RCC 7860 (cell line): ENCODE measurements around the gene VPREB3.

ENCODE experiments used
- DNase-seq: peaks from one replicate; pipeline ENCODE4 v3.0.0-alpha.2; 2015; ENCODE audit warnings: low spot score
- FAIRE-seq: peaks from 2 replicates; lab custom pipeline; 2012; peaks lifted over from hg19 to GRCh38; lab: Jason Lieb, UNC

VPREB3 gene

GRCh38 chr22:23767673-23768548 is 13.7 kb upstream of the VPREB3 start, which contains the start of gene CHCHD10:
Gene CHCHD10 (minus strand): TSS chr22:23767972. CDS start chr22:23767874, 98 bp downstream.
- DNase-seq (no peak), FAIRE-seq (no peak)

DNA sequence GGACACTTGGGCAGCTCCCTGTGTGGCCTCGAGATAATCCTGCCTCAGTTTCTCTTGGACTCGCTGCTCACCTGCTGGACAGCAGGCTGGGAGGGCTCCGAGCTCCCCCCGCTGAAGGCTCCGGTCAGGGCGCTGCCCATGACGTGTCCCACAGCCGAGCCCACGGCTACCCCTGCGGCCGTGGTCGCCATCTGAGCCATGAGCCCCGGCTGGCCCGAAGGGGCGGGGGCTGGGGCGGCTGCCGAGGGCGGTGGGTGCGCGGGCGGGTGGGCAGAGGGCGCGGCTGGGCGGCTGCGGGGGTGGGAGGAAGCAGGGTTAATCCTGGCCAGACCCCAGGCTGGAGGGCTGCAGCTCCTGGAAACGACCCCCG is 13.1 kb upstream of the VPREB3 start:
- no peak for DNase-seq
- no peak for FAIRE-seq

GRCh38 chr22:23764899-23765881 is 11.0 kb upstream of the VPREB3 start:
- FAIRE-seq, result no peak

DNA sequence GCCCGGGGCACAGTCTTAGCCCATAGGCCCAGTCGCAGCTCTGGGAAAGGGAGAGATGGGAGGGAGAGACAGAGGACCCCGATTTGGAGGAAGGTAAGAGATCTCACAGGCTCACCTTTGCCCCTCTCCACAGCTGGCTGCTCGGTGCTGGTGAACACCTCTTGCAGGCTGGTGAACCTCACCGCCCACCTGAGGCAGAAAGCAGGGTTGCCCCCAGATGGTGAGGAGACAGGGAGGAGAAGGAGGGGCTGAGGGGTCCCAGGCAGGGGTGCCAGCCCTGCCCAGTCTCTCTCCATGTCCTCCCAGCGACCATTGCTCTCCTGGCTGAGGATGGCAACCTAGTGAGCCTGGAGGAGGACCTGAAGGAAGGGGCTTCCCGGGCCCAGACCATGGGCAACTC is 9.7 kb upstream of the VPREB3 start:
- FAIRE-seq (no peak), DNase-seq (no peak)

More at GRCh38 chr22:23764899-23765881, 11.0 kb upstream of the VPREB3 start:
- no peak for DNase-seq

GRCh38 chr22:23763579-23763945 is 9.3 kb upstream of the VPREB3 start:
- no peak for DNase-seq

DNA sequence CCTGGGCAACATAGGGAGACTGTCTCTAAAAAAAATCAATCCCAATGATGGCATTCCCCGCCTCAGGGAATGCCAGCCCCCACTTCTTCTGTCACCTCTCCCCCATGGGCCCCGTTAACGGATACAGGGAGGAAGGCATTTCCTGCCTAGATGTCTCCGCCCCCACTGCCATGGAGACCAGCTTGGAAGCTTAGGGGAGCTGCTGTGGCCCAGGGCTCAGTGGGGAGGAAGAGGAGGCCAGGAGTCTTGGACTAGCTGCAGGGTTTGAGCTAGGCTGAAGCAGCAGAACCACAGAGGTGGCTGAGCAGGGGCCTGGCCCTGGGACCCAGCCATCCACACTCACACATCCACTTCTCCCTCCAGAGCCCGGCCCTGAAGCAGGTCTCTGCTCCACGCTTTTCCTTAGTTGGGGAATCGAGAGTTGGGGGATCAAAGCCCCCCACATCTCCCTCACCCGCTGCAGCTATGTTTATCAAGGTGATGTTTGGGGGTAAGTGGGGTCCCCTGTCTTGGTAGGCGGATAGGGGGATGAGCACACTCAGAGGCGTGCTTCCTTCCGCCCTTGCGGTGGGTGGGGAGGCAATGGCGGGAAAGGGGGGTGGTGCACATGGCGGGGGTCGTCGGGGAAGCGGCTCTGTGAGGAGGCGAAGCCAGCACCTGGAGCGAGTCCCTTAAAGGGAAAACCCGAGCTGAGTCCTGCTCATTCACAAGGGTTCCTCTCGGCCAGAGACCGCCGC is 8.8 kb upstream of the VPREB3 start, which contains the start of gene C22orf15:
Gene C22orf15 (plus strand): TSS at position 149 of the 737 bp plus-strand sequence. CDS start 317 bp downstream, at position 466.
- FAIRE-seq, result no peak
- DNase-seq, result no peak

More at GRCh38 chr22:23763579-23763945, 9.3 kb upstream of the VPREB3 start:
- FAIRE-seq, result no peak

DNA sequence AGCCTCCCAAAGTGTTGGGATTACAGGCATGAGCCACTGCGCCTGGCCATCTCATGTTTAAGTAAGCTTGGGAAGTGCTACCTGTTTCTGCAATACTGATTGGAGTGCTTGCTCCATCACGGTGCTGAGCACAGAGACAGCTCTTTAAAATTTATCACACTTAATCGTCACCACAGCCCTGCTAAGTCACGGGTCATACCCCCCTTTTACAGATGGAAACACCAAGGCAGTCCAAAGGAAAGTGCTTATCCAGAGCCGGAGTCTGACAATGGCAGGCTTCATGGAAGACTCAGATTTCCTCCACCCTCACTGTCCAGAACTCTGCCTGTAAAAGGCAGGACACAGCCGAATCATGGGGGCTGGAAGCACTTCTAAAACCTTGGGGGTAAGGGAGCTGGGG is 5.8 kb upstream of the VPREB3 start:
- DNase-seq (no peak), FAIRE-seq (no peak)

GRCh38 chr22:23759566-23759965 is 5.3 kb upstream of the VPREB3 start:
- FAIRE-seq, result no peak
- DNase-seq, result no peak

DNA sequence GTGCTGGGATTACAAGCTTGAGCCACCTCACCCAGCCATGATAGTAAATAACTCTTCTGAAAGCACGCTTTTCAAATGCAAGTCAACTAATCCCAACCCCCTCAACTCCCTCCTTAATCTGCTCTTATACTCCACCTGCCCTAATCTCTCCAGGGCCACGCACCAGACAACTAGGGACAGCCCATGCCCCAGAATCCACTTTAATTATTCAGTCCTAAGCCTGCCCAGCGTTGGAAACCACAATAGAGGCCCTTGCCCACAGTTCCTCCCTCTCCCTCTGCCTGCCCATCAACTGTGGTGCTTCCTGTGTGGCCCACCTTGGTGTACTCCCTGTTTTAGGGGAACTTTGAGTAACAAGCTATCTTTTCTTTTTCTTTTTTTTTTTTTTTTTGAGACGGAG is 2.7 kb upstream of the VPREB3 start:
- DNase-seq, result no peak
- no peak for FAIRE-seq

- FAIRE-seq, result no peak
Measured at GRCh38 chr22:23755711-23756110, 1.5 kb upstream of the VPREB3 start.

DNA sequence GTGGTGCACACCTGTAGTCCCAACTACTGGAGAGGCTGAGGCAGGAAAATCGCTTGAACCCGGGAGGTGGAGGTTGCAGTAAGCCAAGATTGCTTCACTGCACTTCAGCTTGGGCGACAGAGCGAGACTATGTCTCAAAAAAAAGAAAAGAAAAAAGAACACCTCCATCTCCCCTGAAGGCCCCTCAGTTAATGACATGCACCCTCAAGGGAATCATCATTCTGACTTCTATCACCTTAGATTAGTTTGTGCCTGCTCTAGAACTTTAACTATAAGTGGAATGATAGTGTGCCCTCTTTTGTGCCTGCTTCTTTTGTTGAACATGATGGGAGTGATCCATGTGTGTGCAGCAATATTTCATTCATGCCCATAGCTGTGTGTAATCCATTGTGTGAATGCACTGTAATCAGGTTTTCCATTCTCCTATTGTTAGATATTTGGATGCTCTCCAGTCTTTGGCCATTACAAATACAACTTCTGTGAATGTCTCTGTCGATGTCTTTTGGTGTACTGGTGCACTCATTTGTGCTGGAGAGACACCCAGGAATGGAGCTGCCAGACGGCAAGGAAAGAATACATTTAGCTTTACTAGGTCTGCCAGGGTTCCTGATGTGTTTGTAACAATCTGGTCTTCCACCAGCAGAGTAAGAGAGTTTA is 883 bp upstream of the VPREB3 start:
- no peak for FAIRE-seq
- no peak for DNase-seq

More at GRCh38 chr22:23755711-23756110, 1.5 kb upstream of the VPREB3 start:
- no peak for DNase-seq

- no peak for FAIRE-seq
- DNase-seq, result no peak
Measured at GRCh38 chr22:23753385-23753784, 840 bp downstream of the VPREB3 start.

GRCh38 chr22:23752750-23753149 is 1.5 kb downstream of the VPREB3 start:
- FAIRE-seq, result no peak
- no peak for DNase-seq

DNA sequence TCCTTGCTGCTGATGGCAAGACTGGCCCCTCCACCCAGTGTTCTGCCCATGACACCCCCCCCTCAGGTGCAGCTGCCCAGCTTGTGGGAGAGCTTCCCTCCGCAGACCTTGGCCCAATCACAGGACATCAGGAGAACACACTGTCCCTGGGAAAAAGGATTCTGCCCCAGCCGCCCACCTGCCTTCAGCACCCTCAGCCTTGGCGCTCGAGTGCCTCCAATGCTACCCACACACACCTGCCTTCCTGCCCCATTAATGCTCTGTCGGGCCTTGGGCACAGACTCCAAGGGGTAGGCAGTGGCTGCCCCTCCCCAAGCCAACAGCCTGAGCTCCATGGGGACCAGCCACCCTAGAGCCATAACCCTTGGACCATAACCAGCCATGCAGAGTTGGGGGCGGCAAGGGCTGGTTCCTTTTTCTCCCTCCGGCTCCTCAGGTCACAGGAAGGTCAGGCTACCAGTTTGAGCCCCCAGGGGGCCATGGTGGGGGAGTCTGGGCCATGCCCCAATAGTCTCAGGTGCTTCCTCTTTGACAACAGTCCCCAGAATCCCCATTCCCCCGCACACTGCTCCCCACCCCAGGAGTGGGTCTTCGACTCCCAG is 2.0 kb downstream of the VPREB3 start:
- FAIRE-seq (no peak), DNase-seq (no peak)

DNA sequence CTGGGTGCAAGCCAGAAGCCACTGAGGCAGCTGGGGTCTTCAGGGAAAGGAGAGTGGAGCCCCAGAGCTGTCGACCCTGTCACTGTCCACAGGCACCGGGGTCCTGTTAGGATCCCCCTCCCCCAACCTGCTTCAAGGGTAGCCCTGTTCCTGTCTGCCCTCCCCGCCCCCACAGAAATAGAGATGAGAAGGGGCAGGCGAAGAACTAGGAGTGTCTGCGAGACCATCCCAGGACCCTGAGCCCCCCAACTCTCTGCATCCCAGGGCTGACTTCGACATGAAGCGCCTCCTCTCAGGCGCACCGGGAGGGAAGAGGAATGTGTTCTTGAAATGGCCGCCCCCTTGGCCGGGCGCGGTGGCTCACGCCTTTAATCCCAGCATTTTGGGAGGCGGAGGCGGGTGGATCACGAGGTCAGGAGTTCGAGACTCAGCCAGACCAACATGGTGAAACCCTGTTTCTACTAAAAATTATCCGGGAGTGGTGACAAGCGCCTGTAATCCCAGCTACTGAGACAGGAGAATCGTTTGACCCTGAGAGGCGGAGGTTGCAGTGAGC is 2.7 kb downstream of the VPREB3 start:
- FAIRE-seq, result no peak
- no peak for DNase-seq

DNA sequence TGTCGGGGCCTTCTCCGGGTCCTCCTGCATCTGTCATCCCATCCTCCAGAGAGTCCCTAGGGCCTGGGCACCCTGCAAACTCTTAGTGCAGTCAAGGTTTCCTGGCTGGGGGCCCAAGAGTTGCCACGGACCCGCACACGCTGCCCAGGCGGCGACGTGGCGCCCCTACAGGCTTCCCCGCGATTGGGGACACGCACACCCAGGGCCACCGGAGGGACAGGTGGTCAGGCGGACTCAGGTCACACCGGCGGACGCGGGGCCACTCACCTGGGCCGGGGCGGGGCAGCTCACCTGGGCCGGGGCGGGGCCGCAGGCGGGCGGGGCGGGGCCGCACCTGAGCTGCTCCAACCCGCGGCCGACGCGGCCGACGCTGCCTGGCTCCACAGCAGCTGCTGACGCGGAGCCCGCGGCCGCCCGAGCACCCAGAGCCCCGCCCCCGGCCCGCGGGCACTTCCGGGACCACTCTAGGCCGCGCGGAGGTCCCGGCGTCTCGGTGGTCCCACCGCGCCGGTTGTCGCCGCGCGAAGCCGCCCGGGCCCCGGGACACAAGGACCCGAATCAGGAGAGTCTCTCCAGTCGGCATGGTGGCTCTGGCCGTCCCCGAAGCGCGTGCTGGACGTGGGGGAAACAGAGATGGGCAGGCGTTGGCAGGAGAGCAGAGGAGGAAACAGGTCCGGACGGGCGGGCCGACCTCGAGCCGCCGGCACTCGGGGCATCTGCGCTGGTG is 3.3 kb downstream of the VPREB3 start, which contains the start of gene ZNF70:
Gene ZNF70 (minus strand): TSS at position 399 of the 727 bp plus-strand sequence. CDS start 5,972 bp downstream, outside the sequence.
- peak; percentile 48 for DNase-seq
- no peak for FAIRE-seq

DNA sequence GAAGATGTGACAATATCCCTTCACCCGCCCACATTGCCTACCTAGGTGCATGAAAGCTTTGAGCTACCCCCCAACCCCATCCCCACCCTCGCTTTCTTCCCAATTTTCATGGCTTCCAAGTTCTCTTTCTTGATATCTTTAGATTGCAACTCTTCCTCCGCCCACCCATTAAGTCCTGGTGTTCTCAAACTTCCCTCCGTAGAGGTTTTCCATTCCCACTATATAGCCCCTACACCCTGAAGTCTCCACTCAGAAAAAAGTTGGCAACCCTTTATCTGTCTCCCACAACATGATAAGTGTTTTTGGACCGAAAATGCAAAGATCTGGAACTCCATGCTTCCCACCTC is 3.9 kb downstream of the VPREB3 start:
- no peak for FAIRE-seq
- DNase-seq, result no peak

- FAIRE-seq (no peak), DNase-seq (no peak)
Measured at GRCh38 chr22:23749841-23750301, 4.4 kb downstream of the VPREB3 start.

DNA sequence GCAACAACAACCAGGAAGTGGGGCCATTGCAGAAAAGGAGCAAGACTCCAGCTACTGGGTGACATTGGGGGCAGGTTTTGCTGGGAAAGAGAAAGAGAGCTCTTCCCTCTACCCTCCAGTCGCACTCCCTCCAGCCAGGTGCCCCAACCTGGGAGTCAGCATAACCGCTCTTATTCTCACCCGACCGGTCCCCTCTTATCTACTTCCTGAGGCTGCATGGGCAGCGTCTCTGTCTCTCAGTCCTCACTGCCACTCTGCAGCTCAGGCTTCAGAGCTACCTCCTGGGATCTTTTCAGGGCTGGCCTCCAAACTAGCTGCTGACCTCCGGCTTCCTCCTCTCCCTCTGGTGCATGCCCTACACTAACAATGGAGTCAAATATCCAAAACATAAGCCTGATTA is 8.4 kb downstream of the VPREB3 start:
- DNase-seq (no peak), FAIRE-seq (no peak)
